ENCODE data around the gene CSF3.

Gene CSF3

GRCh38 chr17:40025991-40026815 lies 11.0 kb downstream of the CSF3 start:
- peak; percentile 41 for DNase-seq

GRCh38 chr17:40026816-40027613 lies 11.8 kb downstream of the CSF3 start:
- DNase-seq: peak; percentile 75

- DNase-seq: no peak
These were observed 12.4 kb downstream of the CSF3 start for GRCh38 chr17:40027614-40028012.

GRCh38 chr17:40028595-40028994 lies 13.4 kb downstream of the CSF3 start:
- DNase-seq: no peak

- DNase-seq: no peak
These were observed 16.5 kb downstream of the CSF3 start for GRCh38 chr17:40031706-40032105.

- no peak for DNase-seq
These were observed 17.4 kb downstream of the CSF3 start for GRCh38 chr17:40032322-40033320.

GRCh38 chr17:40033339-40033738 lies 18.1 kb downstream of the CSF3 start:
- DNase-seq: no peak

- no peak for DNase-seq
These were observed 19.4 kb downstream of the CSF3 start for GRCh38 chr17:40034426-40035161.

GRCh38 chr17:40035162-40035559 lies 19.9 kb downstream of the CSF3 start:
- DNase-seq: no peak

- no peak for DNase-seq
These were observed 23.8 kb downstream of the CSF3 start for GRCh38 chr17:40038882-40039513.

GRCh38 chr17:40041196-40041595 lies 26.0 kb downstream of the CSF3 start:
- DNase-seq: no peak

- DNase-seq: no peak
These were observed 41.3 kb downstream of the CSF3 start for GRCh38 chr17:40056379-40057015.

- DNase-seq: no peak
These were observed 43.0 kb downstream of the CSF3 start for GRCh38 chr17:40058186-40058784.

- DNase-seq: no peak
These were observed 43.6 kb downstream of the CSF3 start for GRCh38 chr17:40058865-40059264.

GRCh38 chr17:40059729-40060475 lies 44.7 kb downstream of the CSF3 start:
- DNase-seq: no peak

- DNase-seq: no peak
These were observed 45.8 kb downstream of the CSF3 start for GRCh38 chr17:40060887-40061608.

GRCh38 chr17:40061609-40062038 lies 46.4 kb downstream of the CSF3 start:
- DNase-seq: no peak

- peak; percentile 46 for DNase-seq
These were observed 47.3 kb downstream of the CSF3 start, which contains the start of gene THRA for GRCh38 chr17:40062329-40063186. THRA (plus strand) TSS chr17:40062965; CDS start chr17:40074489, 11,524 bp downstream.

Data from CD4-positive, alpha-beta T cell treated with Interleukin-4 for 4 hours (primary cell).